ENCODE results near the gene VMP1. TPM values are rescaled to one million over a fixed set of nuclear protein-coding genes. Genes with fewer than 3 reads are reported as not detected.

VMP1 gene
- total and polyA plus RNA-seq, 2 donors from 2014 or later, result 96.4 to 338 TPM

GRCh38 chr17:59762824-59763374 lies 55.4 kb downstream of the VMP1 start:
- Histone ChIP-seq H3K9me3 (ENCODE audit: control insufficient read depth in 2 of 3, insufficient read depth in 1 of 3, low read length in 3 of 3) (no peaks in the 10 kb centered on the region), H3K9ac (ENCODE audit: low read length in 3 of 3) (no peak overlapping the region), H3K4me3 (ENCODE audit: low read length in 3 of 3) (no peak overlapping the region), H3K36me3 (ENCODE audit: control insufficient read depth in 2 of 3, insufficient read depth in 3 of 3, low read length in 3 of 3) (peaks cover 0 to 4% (median 3%) of the 10 kb centered on the region in 3 donors), H3K27me3 (ENCODE audit: control insufficient read depth, insufficient read depth, low read length) (no peaks in the 10 kb centered on the region), H3K27ac (ENCODE audit: low read depth in 2 of 2, low read length in 2 of 2) (no peak overlapping the region), H3K4me1 (ENCODE audit: control insufficient read depth in 2 of 3, insufficient read depth in 2 of 3, low read depth in 1 of 3, low read length in 3 of 3) (peaks cover 0 to 13% (median 4%) of the 10 kb centered on the region in 3 donors)
- no peak for DNase-seq
- FAIRE-seq, result no peak
- intact Hi-C loops (cut with DNase I), result no loop called here
- TF ChIP-seq CTCF (IDR thresholded peaks at IDR 0.05; ENCODE audit: borderline replicate concordance, extremely low read depth, insufficient read depth), result no peak

DNA sequence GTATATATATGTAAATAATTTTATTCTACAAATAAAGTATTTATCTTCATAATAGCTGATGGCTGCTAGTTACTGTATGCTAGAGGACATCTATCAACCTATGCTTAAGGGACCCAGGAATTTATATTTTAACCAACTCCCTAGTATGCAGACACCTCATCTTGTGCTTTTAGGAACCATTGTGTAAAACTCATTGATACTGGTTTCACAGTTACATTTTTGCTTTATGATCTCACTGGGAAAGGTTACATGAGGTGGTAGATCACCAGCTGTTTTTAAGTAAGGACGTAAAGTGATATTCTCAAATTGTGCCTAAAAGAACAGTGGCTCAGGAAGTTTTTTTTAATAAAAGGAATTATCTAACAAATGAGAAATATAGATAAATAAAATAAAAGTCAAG lies 56.4 kb downstream of the VMP1 start:
- H3K4me1 ChIP-seq (ENCODE audit: control insufficient read depth in 2 of 3, insufficient read depth in 2 of 3, low read depth in 1 of 3, low read length in 3 of 3), result peaks cover 0 to 13% (median 4%) of the 10 kb centered on the region in 3 donors
- no peaks in the 10 kb centered on the region for H3K9me3 ChIP-seq (ENCODE audit: control insufficient read depth in 2 of 3, insufficient read depth in 1 of 3, low read length in 3 of 3)
- no peak for TF ChIP-seq CTCF (IDR thresholded peaks at IDR 0.05; ENCODE audit: borderline replicate concordance, extremely low read depth, insufficient read depth)
- intact Hi-C loops (cut with DNase I), result no loop called here
- H3K9ac ChIP-seq (ENCODE audit: low read length in 3 of 3), result no peak overlapping the region
- H3K4me3 ChIP-seq (ENCODE audit: low read length in 3 of 3), result no peak overlapping the region
- H3K27ac ChIP-seq (ENCODE audit: low read depth in 2 of 2, low read length in 2 of 2), result no peak overlapping the region
- FAIRE-seq (no peak), DNase-seq (no peak)
- H3K27me3 ChIP-seq (ENCODE audit: control insufficient read depth, insufficient read depth, low read length), result no peaks in the 10 kb centered on the region
- H3K36me3 ChIP-seq (ENCODE audit: control insufficient read depth in 2 of 3, insufficient read depth in 3 of 3, low read length in 3 of 3), result peaks cover 0 to 4% (median 3%) of the 10 kb centered on the region in 3 donors

- DNase-seq (no peak), FAIRE-seq (no peak)
- intact Hi-C loops (cut with DNase I), result no loop called here
- no peak overlapping the region for H3K27ac ChIP-seq (ENCODE audit: low read depth in 2 of 2, low read length in 2 of 2)
- H3K4me3 ChIP-seq (ENCODE audit: low read length in 3 of 3), result no peak overlapping the region
- no peaks in the 10 kb centered on the region for H3K27me3 ChIP-seq (ENCODE audit: control insufficient read depth, insufficient read depth, low read length)
- H3K36me3 ChIP-seq (ENCODE audit: control insufficient read depth in 2 of 3, insufficient read depth in 3 of 3, low read length in 3 of 3), result peaks cover 0 to 4% (median 3%) of the 10 kb centered on the region in 3 donors
- peaks cover 0 to 13% (median 4%) of the 10 kb centered on the region in 3 donors for H3K4me1 ChIP-seq (ENCODE audit: control insufficient read depth in 2 of 3, insufficient read depth in 2 of 3, low read depth in 1 of 3, low read length in 3 of 3)
- no peaks in the 10 kb centered on the region for H3K9me3 ChIP-seq (ENCODE audit: control insufficient read depth in 2 of 3, insufficient read depth in 1 of 3, low read length in 3 of 3)
- no peak for TF ChIP-seq CTCF (IDR thresholded peaks at IDR 0.05; ENCODE audit: borderline replicate concordance, extremely low read depth, insufficient read depth)
- H3K9ac ChIP-seq (ENCODE audit: low read length in 3 of 3), result no peak overlapping the region
Observed at GRCh38 chr17:59764292-59764741, 56.9 kb downstream of the VMP1 start.

GRCh38 chr17:59765038-59765437 lies 57.6 kb downstream of the VMP1 start:
- no peaks in the 10 kb centered on the region for H3K27me3 ChIP-seq (ENCODE audit: control insufficient read depth, insufficient read depth, low read length)
- FAIRE-seq (no peak), DNase-seq (no peak)
- no peak overlapping the region for H3K9ac ChIP-seq (ENCODE audit: low read length in 3 of 3)
- intact Hi-C loops (cut with DNase I), result no loop called here
- no peaks in the 10 kb centered on the region for H3K9me3 ChIP-seq (ENCODE audit: control insufficient read depth in 2 of 3, insufficient read depth in 1 of 3, low read length in 3 of 3)
- H3K27ac ChIP-seq (ENCODE audit: low read depth in 2 of 2, low read length in 2 of 2), result no peak overlapping the region
- H3K36me3 ChIP-seq (ENCODE audit: control insufficient read depth in 2 of 3, insufficient read depth in 3 of 3, low read length in 3 of 3), result peaks cover 0 to 4% (median 3%) of the 10 kb centered on the region in 3 donors
- no peak overlapping the region for H3K4me3 ChIP-seq (ENCODE audit: low read length in 3 of 3)
- TF ChIP-seq CTCF (IDR thresholded peaks at IDR 0.05; ENCODE audit: borderline replicate concordance, extremely low read depth, insufficient read depth), result no peak
- peaks cover 0 to 13% (median 4%) of the 10 kb centered on the region in 3 donors for H3K4me1 ChIP-seq (ENCODE audit: control insufficient read depth in 2 of 3, insufficient read depth in 2 of 3, low read depth in 1 of 3, low read length in 3 of 3)

Measured in kidney (tissue), 14 donors.